GM12874 (cell line): ENCODE measurements around the gene RGS18.

Source experiments
- CTCF ChIP-seq: IDR thresholded peaks from 2 replicates; pipeline ENCODE4 v1.5.1; 2011; ENCODE audit warnings: low read depth, mild to moderate bottlenecking, control low read depth, low read length, moderate library complexity; ENCODE audit not compliant: insufficient read depth

The RGS18 gene

GRCh38 chr1:192151176-192151575 is 7.1 kb upstream of the RGS18 start:
- TF ChIP-seq CTCF = no peak

GRCh38 chr1:192153276-192153675 is 5.0 kb upstream of the RGS18 start:
- TF ChIP-seq CTCF = no peak

GRCh38 chr1:192157067-192157466 is 1.2 kb upstream of the RGS18 start:
- TF ChIP-seq CTCF = no peak

GRCh38 chr1:192159014-192159413 is 752 bp downstream of the RGS18 start:
- no peak for TF ChIP-seq CTCF

- no peak for TF ChIP-seq CTCF
Measured at GRCh38 chr1:192159781-192160180, 1.5 kb downstream of the RGS18 start.

GRCh38 chr1:192160196-192160595 is 1.9 kb downstream of the RGS18 start:
- TF ChIP-seq CTCF = no peak

GRCh38 chr1:192161976-192162375 is 3.7 kb downstream of the RGS18 start:
- no peak for TF ChIP-seq CTCF

- TF ChIP-seq CTCF = no peak
Measured at GRCh38 chr1:192162376-192162775, 4.1 kb downstream of the RGS18 start.
